Activated CD8-positive, alpha-beta memory T cell treated with anti-CD3 and anti-CD28 coated beads, Interleukin-2, amount 50 U/mL, for 24 hours (primary cell): ENCODE measurements around the gene LRIG3.
"Not testable (repeated sequence)": the region's sequence is repeated elsewhere in the genome, so short reads cannot be mapped to it uniquely, and the experiment has no call there.

Source experiments
- DNase-seq: peaks from one replicate; pipeline ENCODE4 v3.0.0-alpha.2; 2020; ENCODE audit errors: extremely low read depth

LRIG3 gene

DNA sequence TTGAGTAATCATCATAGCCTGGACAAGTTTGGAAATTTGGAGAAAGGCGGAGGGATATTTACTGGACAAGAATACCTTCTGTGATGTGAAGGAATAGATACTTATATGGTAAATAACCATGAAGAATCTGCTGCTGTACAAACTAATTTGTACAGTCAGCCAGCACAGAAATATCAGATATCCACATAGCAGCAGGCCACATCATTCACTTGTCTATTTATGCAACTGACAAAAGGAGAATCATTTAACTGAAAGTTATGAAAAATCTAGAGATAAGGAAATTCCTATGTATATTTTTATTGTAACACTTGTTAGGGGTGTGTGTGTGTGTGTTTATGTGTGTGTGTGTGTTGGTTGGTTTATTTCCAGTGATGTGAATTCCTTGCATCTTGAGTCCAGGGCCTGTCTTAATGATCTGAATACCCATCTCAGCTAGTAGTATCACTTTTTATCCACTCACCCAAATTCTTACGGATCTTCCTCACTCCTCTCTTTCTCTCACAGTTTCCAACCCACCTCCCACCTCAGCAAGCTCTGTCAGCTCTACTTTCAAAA lies 10.5 kb upstream of the LRIG3 start:
- DNase-seq, result no peak

GRCh38 chr12:58927120-58927519 lies 6.8 kb upstream of the LRIG3 start:
- no peak for DNase-seq

DNA sequence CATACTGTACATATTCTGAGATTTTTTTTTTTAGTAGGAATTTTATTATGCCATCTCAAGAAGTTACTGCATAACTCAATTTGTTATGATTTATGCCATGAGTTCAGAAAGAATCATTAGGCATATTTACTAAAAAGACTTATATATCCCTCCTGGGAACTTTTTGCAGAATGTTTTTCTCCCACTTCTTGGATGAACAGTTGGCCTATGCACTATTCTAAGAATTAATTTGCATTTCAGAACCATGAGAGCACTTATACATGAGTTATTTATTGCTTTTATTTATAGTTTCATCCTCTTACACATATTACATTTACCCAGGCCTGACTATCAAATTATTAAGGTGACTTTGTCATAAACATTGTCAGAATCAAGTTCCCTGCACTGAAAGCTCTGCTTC lies 6.3 kb upstream of the LRIG3 start:
- DNase-seq, result no peak

DNA sequence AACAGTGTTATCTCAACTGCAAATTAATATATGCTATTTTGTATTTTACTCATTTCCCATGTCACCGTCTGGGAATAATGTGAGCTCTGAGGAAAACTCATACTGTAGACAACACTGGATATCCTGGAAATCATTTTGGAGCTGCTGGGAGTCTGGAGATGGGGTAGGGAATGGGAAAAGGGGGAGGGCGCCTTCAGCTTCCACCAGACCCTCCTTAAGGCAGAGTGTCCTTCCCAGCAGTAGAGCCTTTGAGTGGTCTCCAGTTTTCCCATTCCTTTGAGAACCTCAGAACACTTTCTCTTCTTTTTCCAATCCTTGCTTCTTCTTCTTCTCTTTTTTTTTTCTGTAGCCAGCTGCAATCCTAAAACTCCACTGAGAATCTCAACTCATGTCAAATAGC lies 5.4 kb upstream of the LRIG3 start:
- DNase-seq, result no peak

DNA sequence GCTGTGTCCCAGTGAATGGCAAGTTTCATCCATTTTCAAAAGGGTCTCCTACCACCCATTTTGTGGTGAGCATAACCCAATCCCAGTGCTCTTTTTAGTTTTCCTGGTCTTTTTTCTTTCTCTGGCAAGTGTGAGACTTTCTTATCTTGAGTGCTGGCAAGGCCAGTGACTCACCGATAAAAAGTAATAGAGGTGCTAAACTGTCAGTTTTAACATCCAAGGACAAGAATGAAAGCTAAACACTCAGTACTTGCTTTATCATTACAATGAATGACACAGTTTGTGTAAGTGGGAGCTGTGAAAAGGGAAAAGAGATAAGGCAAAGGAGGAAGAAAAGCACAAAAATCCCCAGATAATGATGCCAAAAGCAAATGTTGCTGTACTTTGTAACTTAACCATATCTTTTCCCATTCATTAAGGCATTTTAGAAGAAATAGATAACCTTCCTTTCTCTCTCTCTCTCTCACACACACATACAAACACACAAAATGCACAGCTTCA lies 4.9 kb upstream of the LRIG3 start:
- no peak for DNase-seq

GRCh38 chr12:58924652-58925051 lies 4.3 kb upstream of the LRIG3 start:
- DNase-seq, result no peak

DNA sequence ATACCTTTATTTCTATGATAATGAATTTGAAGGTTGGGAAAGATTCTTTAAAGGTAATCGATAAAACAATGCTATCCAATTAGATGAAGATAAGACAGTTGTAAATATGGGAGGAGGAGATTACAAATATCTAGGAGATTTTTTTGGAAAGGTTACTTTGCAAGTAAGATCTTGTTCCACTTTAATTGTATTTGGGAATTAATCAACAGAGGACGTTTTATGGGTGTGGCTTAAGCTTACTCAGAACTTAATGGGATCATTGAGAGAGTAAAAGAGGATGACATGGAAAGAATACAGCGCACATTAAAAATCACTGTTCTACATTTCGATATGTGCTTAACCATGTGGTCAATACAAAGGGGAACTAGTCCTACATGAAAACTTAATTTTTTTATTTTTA lies 3.5 kb upstream of the LRIG3 start:
- no peak for DNase-seq

DNA sequence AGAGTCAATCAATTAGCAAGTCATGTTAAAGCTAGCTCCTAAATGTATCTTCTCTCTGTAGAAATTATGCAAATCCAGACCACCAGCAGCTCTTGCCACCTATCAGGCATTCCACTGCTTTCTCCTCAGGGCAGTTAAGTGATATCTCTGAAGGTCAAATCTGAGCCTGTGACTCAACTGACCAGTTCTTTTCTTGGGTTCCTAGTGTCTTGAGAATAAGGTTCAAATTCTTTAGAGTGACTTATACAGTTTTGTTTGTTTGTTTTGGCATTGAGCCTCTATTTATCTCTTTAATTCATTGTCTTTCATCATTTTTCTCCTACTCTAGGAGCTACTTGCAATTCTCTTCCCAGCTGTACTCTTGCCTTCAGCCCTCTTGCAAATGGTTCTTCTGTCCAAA lies 2.5 kb upstream of the LRIG3 start:
- no peak for DNase-seq

- no peak for DNase-seq
These were observed 907 bp upstream of the LRIG3 start for GRCh38 chr12:58920961-58921861.

DNA sequence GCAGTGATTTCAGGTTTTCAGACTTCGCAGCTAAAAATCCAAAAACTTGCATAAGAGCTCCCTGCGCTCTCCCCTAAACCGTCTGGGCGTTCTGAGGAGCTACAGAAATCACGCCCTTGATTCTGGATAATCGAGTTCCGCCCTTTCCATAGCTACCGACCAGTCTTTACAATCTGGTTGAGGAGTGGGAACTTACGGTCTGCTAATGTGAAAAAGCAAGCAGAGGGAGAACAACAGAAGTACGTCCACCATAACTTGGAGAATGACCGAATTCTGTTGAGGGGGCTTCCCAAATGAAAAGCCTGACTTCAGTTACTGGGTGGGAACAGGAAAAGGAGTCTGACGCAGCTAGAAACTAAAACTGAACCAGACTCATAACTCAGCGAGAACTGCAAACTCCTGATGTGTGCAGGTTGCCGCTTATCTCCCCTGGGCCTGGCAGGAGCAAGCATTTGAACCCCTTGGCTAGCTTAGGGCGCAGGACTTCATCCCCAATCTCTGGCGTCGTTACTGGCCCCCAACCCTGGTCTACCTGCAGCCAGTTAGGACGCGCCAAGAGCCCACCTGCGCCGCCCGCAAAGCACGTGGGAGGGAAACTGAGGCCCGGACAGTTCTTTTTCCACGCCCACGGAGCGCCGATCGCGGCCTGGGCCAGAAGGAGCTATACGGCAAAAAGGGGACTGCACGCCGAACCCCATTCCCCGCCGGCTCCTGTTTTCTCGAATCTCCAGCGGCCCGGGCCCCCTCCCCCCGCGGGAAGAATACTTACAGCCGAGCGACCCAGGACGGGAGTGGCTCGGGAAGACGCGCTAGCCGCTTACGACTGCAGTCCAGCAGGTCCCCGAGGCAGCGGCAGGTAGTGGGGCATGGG lies 838 bp downstream of the LRIG3 start:
- DNase-seq, result no peak

- DNase-seq, result no peak
These were observed 1.8 kb downstream of the LRIG3 start for GRCh38 chr12:58918469-58918844.

DNA sequence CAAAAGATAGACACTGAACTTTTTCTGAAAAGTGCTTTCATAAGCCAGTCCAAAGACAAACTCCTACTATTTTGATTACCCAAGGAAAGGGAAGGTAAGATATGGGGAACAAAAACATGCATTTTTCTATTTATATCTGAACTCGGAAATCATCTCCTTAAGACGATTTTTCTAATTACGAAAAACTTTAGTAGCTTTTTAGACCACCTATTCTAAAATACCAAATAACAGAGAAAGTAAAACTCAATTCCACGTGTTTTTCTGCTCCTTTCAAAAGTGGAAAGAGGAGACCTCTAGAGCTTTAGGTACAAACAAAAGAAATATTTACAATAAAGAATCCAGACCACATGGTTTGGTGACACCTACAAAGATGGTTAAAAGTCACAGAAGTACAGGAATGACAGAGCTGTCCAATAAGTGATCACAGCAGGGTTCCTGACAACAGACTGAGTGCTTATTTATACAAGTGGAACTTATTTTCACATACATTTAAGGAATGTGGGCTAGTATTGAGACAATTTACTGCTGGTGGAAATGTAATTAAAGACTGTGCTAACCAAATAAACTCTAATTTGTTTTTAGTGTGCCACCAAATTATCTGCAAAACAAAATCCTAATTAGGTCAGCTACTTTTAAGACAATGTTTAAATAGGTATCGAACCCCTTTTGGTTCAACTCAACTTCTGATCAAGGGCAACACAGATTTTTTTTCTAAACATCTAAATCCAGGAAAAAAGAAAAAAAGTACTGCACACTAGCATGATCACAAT lies 2.4 kb downstream of the LRIG3 start:
- no peak for DNase-seq

- no peak for DNase-seq
These were observed 3.3 kb downstream of the LRIG3 start for GRCh38 chr12:58916921-58917511.

GRCh38 chr12:58916161-58916621 lies 4.1 kb downstream of the LRIG3 start:
- DNase-seq, result no peak

- DNase-seq, result no peak
These were observed 4.7 kb downstream of the LRIG3 start for GRCh38 chr12:58915634-58916033.

- no peak for DNase-seq
These were observed 5.3 kb downstream of the LRIG3 start for GRCh38 chr12:58915037-58915436.

DNA sequence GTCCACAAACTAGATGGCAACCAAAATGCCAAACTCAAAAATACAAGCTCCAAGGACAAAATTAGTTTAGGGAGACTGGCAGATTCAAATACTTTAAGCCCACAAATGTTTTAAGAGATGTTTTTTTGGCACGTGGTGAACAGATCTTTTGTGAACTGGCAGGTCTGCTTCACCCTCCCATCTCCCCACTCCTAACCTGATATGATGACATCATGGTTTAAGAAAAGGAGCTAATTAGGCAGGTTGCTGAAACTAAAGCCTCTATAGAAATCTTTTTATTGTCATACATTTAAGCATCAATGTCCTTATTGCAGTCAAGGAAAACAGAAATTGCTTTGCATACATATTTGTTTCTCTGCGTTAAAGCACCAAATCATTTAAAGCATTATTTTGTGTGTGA lies 5.8 kb downstream of the LRIG3 start:
- no peak for DNase-seq

DNA sequence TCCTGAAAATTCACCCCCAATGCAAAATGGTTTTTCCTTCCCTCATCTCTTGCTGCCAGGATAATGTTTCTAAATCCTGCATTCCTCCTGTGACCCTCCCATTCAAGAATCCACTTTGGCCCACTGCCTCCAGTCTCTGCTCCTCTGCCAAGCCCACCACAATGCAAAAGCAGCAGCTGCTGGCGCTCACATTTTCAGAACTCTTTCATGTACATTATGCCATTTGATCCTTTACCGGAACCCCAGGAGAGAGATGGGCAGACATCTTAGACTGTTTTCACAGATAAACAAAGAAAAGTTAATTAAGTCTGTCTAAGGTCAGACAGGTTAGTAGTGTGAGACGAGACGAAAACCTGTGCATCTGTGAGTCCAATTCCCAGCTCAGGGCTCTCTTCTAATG lies 12.9 kb downstream of the LRIG3 start:
- DNase-seq, result no peak

DNA sequence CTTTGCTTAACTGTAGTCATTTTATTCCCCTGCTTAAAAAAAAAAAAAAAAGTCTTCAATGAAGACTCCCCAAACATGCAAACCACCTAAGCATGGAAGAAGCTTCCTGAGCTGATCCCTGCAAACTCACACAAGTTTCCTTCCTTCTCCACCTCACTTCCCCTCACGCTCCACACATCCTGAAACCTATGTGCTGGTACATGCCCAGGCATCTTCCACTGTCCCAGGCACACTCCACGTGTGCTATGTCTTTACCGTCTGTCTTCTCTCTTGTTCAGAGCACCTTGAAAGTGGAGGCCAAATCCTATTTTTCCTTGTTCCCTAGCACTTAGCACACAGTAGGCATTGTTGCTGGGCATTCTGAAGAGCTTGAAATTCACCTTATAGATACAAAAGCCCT lies 13.4 kb downstream of the LRIG3 start:
- DNase-seq, result no peak

- no peak for DNase-seq
These were observed 14.9 kb downstream of the LRIG3 start for GRCh38 chr12:58905422-58905821.

GRCh38 chr12:58902726-58903125 lies 17.6 kb downstream of the LRIG3 start:
- DNase-seq, result not testable (repeated sequence)
